Measurements from ENCODE around the gene DDX6.
A peak's percentile ranks its signal among the peaks of the same experiment; 100 is the strongest.
"Not testable (repeated sequence)": the region's sequence is repeated elsewhere in the genome, so short reads cannot be mapped to it uniquely, and the experiment has no call there.

Gene DDX6, protein sequence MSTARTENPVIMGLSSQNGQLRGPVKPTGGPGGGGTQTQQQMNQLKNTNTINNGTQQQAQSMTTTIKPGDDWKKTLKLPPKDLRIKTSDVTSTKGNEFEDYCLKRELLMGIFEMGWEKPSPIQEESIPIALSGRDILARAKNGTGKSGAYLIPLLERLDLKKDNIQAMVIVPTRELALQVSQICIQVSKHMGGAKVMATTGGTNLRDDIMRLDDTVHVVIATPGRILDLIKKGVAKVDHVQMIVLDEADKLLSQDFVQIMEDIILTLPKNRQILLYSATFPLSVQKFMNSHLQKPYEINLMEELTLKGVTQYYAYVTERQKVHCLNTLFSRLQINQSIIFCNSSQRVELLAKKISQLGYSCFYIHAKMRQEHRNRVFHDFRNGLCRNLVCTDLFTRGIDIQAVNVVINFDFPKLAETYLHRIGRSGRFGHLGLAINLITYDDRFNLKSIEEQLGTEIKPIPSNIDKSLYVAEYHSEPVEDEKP

DNA sequence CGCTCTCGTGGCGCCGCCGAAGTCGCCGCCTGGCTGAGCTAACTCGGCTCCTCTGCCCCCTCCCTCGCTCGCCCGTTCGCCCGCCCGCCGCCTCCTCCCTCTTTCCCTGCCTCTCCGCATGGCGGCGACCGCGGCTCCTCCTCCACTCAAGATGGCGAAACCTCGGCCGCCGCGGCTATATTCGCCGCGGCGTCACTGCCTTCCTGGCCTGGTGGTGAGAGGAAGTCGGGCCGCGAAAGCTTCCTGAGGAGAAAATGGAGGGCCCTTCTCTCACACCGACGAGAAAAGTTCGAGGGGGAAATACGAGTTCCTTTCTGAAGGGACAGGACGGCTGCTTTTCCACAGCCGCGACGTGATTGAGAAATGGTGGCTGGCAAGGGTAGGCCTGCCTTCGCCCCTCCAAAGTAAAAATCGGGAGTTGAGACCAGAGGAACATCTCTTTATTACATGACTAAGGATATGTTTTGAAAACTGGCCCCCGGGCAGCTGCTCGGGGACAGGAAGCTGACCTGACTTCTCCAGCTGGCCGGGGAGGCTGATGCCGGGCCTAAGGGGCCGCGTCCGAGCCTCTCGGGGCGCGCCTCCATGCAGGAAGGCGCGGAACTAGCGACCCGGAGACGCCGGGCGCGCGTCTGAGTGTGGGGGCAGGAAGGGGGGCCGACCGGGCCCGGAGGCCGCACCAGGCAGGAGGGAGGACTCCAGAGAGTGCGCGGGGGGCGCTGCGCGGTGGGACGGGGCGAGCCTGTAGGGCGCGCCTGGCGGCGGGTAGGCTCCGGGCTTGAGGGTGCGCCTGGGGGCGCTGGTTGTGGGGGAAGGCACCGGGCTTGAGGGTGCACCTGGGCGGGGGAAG is at the start of gene DDX6:
Gene DDX6 (minus strand): TSS at position 54 of the 850 bp plus-strand sequence. CDS start 4,913 bp downstream, outside the sequence.
- peak; percentile 8 for DNase-seq

DNA sequence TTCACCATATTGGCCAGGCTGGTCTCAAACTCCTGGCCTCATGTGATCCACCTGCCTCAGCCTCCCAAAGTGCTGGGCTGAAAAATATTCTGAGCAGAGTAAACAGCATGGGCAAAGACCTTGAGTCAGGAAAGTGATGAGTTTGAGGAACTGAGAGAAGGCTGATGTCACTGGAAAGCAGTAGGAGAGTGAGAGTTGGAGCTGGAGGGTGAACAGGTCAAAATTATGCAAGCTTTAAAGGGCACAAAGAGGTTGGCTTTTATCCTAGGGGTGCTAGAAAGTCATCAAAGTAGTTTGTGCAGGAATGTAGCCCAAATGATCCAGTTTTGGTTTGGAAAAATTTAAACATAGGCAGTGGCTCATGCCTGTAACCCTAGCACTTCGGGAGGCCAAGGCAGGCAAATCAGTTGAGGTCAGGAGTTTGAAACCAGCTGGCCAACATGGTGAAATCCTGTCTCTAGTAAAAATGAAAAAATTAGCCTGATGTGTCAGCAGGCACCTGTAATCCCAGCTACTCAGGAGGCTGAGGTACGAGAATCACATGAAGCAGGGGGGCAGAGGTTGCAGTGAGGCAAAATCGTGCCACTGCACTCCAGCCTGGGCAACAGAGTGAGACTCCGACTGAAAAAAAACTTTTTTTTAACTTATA is 48.1 kb upstream of the DDX6 start:
- no peak for DNase-seq

DNA sequence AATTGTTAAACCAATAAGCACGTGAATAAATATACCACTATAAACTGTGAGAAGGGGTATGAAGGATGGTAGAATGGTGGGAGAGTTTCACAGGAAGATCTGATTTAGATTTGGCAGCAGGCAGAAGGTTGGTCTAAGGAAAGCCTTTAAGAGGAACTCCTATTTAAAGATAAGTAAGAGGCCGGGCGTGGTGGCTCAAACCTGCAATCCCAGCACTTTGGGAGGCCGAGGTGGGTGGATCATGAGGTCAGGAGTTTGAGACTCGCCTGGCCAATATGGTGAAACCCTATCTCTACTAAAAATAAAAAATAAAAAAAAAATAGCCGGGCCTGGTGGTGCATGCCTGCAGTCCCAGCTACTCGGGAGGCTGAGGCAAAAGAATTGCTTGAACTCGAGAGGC is 46.9 kb upstream of the DDX6 start:
- no peak for DNase-seq

DNA sequence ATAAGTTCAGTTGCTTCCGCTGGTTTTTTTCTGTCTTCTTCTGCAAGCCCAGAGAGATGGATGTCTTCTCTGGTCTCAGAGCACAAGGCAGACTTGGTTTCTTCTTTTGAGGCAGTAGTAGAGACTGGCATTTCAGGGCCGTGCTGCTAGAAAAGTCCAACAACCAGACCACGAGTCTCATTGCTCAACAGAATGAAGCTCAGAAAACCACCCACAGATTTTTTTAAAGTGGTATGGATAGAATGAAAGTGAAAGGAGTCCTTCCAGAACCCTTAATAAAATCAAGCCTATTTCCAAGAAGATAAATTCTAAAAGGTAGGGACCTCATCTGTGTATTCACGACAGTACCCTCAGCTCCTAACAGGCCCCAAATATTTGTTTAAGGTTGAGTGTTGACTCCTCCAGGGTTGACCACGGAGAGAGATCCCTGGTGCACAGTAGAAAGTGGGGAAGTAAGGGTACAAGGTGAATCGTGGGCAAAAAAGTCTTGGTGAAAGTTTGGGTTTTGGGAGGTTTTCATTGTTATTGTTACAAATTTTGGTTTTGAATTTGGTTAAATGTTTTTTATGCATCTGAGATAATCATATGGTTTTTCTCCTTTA is 43.6 kb upstream of the DDX6 start:
- DNase-seq: no peak

DNA sequence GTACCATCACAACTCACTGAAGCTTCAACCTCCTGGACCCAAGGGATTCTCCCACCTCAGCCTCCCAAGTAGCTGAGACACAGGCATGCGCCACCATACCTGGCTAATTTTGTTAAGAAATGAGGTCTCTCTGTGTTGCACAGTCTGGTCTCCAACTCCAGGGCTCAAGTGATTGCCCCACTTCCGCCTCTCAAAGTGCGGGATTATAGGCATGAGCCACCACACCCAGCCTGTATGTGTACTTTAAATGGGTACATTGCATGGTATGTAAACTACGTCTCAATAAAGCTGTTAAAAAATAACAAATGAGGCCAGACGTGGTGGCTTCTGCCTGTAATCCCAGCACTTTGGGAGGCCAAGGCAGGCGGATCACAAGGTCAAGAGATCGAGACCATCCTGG is 36.2 kb upstream of the DDX6 start:
- no peak for DNase-seq

DNA sequence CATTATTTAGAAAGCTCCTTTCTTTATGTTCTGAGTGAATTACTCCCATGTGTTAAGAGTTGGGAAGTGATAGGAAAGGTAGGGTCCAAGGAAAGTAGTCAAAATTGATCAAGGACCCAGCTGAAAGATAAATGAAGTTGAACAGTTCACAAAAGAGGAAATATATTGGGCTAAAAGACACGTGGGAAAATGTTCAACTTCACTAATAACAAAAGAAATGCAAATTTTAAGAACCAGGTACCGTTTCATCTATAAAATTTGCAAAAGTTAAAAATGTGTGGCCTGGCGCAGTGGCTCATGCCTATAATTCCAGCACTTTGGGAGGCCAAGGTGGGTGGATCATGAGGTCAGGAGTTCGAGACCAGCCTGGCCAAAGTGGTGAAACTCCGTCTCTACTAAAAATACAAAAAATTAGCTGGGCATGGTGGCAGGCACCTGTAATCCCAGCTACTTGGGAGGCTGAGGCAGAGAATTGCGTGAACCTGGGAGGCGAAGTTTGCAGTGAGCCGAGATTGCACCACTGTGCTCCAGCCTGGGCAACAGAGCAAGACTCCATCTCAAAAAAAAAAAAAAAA is 32.1 kb upstream of the DDX6 start:
- DNase-seq: not testable (repeated sequence)

DNA sequence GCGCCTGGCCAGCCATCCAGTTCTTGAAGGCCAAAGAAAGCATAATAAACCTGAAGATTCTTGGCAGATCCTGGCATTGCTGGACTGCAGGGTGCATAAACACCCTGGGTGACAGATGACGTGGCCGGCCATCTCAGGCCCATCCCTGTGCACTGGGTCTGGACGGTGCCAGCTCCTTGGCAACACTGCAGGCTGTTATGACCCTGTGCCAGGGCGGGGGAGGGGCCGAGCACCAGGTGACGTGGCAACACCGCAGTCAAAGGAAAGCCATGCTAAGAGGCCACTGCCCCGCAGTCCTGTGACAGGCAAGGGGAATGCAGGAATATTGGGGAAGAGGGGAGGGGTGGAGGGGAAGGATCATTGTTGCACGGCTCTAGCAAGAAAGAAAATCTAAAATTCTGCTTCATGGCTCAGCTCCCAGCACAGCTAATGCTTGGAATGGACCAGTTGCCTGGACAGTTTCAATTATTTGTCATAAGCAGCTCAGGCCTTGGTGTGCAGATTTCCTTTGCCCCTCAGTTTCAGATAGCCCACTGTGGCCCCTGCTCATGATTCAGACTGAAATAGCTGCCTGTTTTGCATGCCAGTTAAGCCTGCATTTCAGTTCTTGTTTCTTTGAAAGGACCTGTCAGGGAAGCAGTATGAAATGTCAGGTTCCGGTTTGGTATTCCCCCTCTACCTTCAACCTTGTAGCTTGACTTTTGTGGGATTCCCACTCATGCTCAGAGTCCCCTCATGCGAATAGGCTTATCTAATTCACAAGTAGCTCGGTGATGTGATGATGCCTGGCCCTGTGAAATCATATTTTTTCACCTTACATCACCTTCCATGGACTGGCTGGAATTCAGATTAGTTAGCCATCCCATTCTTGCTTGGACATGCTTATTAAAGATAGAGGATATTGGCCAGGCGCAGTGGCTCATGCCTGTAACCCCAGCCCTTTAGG is 29.7 kb upstream of the DDX6 start:
- no peak for DNase-seq

DNA sequence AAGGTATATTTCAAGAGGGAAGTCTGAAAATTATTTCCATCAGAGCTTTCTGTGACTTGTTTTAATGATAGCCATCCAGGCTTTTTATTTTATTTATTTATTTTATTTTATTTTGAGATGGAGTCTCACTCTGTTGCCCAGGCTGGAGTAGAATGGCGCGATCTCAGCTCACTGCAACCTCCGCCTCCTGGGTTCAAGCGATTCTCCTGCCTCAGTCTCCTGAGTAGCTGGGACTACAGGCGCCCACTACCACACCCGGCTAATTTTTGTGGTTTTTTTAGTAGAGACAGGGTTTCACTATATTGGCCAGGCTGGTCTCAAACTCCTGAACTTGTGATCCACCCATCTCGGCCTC is 29.0 kb upstream of the DDX6 start:
- DNase-seq: not testable (repeated sequence)

DNA sequence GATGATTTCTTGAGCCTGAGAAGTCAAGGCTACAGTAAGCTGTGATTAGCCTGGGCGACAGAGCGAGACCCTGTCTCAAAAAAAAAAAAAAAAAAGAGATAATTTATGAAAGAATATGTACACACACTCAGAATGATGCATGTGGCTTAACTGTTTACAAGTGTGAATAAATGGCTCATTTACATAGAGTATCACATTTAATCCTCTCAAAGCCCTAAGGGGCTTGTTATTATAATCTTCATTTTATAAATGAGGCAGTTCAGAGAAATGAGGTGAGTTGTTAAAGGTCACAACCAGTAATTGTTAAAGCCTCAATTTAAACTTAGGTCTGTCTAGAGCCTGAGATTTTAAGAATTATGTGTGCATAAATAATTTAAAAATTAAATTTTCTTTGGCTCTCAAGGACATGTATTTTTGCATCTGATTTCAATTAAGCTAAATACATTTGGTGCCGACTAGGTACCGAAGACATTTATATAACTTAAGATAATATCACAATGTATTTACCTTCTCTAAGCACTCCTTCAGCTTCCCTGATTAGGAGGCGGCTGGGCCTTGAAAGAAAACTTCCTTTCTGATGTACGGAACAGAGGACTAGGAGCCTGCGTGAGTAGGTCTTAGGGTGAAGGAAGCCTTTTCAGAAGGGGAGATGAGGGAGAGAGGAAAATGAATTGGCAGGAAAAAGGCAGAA is 28.5 kb upstream of the DDX6 start:
- DNase-seq: no peak

DNA sequence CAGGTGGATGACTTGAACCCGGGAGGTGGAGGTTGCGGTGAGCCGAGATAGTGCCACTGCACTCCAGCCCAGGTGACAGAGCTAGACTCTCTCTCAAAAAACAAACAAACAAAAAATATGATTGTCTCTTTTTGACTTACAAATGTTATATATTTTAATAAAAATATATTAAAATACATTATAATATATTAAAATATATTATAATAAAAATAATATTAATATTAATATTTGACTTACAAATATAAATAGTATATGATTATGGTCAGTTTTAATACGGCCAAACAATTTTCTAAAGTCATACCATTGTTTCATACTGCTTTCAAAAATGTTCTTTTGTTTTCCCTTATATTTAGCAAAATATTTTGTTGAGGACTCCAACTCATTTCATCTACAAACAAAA is 27.2 kb upstream of the DDX6 start:
- no peak for DNase-seq

DNA sequence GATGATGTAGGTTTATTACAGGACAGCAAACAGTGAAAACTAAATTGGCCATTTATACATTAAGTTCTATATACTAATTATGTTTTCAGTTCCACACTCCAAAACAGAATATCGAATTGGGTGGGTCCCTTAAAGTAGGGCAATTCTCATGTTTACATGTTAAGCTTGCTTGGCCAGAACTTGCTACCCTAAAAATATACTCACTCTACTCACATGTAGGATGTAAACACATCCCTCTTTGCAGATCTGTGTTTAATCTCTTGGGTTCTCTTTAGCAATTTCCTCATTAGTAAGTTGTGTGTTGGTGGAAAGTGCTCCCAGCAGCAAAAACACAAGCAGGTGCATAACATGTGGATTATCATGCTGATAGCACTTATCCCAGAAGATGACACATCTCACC is 22.6 kb upstream of the DDX6 start:
- no peak for DNase-seq

DNA sequence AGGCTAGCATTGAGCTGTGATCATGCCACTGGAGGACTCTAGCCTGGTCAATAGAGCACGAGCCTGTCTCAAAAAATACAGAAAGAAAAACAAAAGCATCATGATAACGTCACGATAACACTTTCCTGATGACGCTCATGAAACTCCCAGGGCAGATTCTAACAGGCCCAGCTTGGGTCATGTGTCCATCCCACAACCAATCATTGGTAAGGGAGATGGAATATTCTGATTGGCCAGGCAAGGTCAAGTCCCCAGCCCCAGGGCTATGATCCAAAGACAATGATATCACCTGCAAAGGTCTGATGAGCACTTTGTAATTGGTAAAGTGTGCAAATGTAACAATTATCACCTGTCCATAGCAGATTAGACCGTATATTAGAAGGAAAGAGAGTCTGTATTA is 21.5 kb upstream of the DDX6 start:
- DNase-seq: no peak

DNA sequence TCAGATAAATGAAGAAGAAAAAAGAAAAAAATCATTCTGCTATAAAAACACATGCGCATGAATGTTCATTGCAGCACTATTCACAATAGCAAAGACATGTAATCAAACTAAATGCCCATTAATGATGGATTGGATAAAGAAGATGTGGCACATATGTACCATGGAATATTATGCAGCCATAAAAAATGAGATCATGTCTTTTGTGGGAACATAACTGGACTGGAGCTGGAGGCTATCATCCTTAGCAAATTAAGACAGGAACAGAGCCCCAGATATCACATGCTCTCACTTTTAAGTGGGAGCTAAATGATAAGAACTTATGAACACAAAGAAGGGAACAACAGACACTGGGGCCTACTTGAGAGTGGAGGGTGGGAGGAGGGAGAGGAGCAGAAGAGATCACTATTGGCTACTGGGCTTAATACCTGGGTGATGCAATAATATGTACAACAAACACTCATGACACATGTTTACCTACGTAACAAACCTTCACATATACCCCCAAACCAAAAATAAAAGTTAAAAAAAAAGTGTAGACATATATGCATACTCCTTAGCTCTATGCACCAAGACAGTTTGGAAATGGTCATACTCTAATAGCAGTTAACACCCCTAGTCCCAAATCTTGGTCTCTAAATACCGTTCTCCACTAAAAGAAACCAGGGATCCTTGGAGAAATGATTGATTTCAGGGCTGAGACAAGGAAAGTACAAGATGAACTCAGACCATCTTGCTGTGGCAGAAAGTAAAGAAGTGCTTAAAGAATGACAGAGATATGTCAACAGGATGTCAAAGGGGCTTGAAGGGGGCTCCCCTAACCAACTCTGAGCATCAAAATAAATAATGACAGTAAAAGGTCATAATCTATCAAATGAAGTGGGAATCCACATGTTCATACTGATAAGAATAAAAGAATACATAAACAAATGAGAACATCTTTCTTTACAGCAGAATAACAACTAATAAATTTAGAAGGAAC is 17.1 kb upstream of the DDX6 start:
- DNase-seq: no peak

DNA sequence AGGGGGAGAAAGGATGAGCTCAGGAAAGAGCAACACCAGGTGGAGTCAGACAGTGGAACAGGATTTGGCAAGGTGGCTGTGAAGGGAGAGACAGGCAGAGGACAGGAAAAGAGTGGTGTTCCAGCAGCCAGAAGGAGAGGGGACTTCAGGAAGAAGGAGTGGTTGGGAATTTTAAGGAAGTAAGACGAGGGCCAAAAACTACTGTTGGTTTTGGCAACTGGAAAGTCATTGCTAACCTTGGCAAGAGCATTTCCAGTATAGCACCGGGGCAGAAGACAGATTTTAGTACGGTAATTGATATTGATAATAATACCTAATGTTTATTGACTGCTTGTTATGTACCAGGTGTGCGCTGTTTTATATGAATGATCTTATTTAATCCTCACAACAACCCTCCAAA is 15.4 kb upstream of the DDX6 start:
- no peak for DNase-seq

DNA sequence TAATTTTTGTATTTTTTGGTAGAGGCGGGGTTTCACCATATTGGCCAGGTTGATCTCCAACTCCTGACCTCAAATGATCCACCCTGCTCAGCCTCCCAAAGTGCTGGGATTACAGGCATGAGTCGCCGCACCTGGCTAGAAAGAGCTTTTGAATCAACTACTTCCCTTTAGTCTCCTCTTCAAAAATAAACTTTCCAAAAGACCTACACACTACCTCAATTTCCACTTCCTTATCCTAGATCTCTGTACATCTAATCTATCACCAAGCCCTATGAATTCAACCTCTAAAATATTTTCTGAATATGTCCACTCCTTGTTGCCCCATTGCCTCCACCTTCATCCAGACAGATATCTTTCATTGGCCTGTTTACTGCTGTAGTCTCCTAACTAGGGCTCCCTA is 13.1 kb upstream of the DDX6 start:
- no peak for DNase-seq

DNA sequence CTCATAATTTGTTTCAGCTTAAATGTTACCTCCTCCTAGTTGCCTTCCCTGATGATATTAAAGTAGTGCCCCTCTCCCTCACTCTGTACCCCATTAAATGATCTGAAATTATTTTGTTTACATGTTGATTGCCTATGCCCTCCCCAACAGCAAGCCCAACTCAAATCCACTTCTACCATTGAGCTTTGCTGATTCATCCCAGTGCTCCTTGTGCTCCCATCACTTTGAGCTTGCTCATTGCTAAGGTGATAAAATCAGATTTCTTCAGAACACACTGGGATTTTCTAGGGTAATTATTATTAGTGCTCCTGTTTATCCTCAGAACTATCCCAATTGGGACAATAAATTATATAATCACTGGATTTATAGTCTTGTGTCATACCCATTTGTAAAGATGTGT is 8.4 kb upstream of the DDX6 start:
- DNase-seq: no peak

DNA sequence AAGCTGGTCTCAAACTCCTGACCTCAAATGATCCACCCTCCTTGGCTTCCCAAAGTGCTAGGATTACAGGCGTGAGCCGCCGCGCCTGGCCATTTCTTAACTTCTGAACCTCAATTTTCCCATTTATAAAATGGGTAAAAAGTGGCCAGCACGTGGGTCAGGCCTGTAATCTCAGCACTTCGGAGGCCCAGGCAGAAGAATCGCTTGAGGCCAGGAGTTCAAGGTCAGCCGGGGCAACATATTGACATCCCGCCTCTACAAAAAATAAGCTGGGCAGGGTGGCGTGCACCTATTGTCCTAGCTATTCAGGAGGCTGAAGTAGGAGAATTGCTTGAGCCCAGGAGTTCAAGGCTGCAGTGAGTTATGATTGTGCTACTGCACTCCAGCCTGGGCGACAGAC is 6.5 kb upstream of the DDX6 start:
- no peak for DNase-seq

DNA sequence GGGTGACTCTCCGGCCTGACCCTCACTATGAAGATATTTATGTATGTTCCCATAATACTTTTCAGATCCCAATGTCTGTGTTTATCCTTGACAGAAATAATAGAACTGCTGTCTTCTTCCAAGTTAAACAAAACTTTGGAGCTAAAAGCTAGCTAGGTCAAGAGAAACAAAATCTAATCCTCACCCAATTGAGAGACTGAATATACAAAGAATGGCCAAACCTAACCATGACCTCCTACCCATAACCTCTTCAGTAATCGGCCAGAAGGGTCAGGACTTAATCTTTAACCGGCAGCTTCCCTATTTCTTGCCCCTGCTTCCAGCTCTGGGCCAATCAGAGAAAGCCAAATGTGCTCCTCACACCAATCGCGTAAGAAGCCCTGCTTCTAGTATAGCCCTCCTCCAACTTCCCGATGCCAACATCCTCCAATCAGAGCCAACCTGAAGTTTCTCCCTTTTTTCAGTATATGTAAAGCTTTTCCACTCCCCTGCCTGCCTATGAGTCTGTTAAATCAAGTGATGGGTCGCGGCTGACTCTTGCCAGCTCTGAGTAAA is 1.7 kb upstream of the DDX6 start:
- DNase-seq: no peak

DNA sequence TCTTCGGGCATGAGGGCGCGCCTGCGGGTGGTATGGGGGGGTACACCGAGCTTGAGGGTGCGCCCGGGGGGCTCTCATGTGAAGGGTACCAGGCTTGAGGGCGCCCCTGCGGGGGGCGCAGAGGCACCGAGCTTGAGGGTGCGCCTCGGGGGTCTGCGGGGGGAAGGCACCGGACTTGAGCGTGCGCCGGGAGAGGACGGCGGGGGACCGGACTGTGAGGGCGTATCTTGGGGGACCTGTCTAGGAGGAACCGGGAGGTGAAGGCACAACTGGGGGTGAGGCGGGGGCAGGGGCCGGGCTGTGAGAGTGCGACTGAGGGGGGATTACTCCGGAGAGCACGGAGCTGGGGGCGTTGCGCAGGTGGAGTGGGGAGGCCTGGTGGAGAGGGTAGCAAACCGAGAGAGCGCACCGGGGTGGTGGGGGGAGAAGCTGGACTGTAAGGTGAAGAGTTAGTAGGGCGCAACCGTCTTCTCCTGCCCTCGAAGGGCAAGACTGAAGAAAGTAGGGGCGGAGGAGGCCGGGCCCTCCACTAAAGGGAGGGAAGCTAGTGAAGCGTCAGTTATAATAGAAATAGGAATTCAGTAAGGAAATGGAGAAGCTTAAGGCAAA is 1.1 kb upstream of the DDX6 start:
- no peak for DNase-seq
